NK-92 (cell line): ENCODE results near the gene ARHGAP8.

Experiments used
- DNase-seq: peaks from one replicate; lab custom pipeline; 2025; ENCODE audit not compliant: unreplicated experiment; lab: John Stamatoyannopoulos, UW

ARHGAP8 gene

DNA sequence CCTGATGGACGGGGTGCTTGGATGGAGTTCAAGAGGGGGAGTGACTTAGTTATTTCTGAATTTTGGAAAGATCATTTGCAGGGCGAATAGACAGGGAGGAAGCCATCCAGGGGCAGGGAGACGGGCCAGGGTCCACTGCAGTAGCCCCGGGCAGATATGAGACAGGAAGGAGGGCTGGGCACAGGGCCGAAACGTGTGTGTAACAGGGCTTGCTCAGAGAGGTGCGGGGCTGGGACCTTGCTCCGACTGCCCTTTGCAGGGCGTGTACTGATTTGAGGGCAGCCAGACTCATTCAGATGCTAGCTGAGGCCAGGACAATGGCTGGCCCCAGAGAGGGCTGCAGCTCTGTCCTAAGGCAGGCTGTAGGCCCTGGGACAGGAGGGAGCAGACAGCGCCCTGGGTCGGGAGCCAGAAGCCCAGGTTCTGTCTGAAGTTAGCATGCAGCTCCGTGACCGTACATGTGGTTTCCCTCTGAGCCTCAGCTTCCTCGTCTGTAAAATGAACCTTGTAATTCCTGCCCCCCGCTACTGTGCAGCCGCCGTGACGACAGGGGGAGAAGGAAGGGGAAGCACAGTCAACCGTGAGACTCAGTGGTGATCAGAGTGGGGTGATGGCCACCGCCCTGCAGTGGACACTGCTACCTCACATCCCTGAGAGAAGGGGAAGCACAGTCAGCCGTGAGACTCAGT is 154.0 kb downstream of the ARHGAP8 start:
- DNase-seq: no peak

DNA sequence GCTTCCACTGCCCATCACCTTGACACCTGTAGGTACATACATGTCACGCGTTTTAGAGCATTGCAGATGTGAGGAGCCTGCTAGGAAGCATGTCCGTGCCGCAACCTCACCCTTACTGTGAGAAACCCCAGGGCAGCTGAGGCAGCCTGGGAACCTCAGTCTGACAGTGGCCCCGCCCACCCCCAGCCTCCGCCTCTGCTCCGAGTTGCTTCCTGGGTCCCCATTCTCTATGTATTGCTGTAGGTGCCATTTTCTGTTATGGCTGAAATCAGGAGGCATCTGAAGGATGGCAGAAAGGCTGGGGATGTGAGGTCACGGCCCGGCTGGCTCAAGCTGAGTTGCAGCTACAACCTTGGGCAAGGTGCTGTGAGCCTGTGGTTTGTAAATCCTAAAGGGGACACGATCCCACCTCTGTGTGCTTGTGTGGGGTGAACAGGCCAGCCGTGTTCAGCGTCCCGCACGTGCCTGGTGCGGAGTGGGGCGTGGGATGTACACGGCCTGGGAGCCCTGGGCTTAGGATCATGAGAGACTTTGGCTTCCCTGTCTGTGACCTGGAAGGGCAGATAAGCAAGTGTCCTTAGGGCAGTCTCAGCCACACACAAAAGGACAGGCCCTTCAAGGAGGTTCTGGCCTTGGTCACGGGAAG is 154.7 kb downstream of the ARHGAP8 start:
- DNase-seq: no peak

DNA sequence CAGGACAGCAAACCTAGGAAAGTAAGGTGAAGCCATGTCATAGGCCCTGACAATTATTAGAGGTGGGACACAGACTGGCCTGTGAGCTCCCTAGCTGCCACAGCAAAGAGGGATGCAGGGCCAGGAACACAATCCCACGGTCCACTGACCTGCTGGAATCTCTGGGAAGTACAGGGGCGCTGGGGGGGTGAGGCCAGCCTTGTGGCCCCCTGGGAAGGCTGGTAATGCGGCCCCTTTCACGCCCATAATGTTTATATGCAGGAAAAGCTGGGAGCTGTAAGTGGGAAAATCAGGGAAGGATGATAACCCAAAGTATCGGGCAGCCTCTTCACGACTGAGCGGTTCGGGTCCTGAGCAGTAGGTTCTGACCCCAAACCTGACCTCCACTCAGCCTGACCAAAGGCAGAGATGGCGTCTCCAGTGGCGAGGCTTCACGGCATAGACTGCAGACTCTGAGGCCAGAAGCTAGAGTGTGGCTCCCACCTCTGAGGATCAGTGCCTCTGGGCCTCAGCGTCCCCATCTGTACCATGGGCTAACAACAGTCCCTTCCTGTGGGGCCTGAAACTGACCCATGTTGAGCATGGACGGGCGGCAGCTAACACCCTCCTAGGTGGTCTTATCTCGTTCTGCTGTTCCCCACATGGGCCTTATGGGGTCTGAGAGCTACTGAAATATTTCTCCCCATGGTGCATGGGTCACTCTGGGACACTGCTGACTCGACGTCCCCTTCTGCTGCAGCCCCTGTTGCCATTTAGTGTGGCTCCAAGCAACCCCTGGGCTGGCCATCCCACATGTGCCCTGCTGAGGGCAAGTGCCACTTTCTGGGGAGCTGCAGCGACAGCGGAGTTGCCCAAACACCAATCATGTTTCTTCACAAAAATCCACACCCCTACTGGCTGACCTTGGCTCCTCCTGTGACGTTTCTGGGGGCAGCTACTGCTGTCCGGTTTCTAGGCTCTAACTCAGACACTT is 155.7 kb downstream of the ARHGAP8 start:
- DNase-seq: no peak

DNA sequence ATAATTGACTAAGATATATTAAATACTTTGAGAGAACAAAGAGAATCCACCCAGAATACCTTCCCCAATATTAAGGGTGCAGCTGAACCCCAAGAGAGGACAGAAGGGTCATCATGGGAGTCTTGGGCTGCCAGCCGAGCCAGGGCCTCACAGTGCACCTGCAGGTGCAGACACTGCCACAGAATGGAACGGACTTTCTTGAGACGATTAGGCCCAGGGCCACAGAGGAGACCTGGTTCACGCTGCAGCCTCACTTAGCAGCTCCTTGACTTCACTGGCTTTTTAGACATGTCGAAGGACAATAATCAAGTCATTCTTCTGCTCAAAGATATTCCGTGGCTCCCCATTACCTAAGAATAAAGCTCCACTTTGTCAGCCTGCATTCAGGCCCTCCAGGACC is 156.9 kb downstream of the ARHGAP8 start:
- no peak for DNase-seq
